NCI-H2029 (cell line): ENCODE data around the gene MAPK9.

ENCODE experiments used
- DNase-seq: peaks from one replicate; lab custom pipeline; 2025; lab: John Stamatoyannopoulos, UW

The MAPK9 gene

DNA sequence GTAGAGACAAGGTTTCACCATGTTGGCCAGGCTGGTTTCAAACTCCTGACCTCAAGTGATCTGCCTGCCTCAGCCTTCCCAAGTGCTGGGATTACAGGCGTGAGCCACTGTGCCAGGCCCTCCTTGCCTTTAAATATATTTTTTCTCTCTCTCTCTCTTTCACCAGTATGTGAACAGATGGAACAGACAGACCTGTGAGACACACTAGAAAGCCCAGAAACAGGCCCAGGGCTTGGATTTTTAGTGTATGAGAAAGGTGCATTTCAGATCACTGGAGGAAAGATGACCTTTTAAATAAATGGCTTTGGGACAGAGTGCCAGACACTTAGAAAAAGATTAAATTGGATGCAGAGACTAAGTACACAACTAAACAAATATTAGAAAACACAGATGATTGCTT lies 86.0 kb downstream of the MAPK9 start:
- DNase-seq, result no peak

DNA sequence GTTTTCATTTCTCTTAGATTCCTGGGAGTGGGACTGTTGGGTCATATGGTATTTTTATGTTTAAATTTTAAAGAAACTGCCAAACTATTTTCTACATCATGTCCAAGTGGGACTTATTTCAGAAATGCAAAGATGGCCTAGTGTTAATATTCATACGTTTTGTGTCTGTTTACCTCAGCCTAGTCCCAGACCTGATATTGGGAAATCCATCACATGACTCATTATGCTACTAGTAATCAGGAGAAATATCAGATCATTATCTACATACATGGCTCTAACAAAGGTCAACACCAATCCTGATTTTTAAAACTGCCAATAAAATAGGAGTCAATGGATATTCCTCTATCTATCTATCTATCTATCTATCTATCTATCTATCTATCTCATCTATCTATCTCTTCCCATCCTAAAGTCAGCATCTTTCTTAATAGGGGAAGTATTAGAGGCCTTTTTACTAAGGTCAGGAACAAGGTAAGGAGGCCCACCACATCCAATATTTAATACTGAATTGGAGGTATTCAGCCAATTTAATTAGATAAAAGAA lies 87.5 kb downstream of the MAPK9 start:
- no peak for DNase-seq

DNA sequence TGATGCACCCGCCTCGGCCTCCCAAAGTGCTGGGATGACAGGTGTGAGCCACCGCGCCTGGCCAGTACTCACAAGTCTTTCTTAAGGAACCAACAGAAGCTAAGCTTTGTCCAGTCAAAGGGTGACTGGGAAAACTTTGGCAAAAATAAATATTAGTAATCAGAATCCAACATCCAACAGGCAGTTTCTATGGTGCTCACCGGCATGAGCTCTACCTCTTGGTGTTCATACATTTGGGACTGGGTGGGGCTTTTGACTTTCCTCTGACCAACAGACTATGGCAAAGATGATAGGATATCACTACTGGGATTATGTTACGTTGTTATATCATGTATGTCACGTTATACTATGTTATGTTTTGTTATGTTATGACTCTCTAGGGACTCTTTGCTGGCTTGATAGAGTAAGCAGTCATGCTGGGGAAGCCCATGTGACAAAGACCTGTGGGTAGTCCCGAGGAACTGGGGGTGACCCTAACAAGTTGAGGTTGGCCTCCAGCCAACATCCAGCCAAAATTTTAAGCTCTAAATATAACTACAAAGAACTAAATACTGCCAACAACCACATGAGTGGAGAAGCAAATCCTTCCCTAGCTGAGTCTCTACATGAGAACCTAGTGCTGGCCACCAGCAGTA lies 88.8 kb downstream of the MAPK9 start:
- DNase-seq, result no peak

DNA sequence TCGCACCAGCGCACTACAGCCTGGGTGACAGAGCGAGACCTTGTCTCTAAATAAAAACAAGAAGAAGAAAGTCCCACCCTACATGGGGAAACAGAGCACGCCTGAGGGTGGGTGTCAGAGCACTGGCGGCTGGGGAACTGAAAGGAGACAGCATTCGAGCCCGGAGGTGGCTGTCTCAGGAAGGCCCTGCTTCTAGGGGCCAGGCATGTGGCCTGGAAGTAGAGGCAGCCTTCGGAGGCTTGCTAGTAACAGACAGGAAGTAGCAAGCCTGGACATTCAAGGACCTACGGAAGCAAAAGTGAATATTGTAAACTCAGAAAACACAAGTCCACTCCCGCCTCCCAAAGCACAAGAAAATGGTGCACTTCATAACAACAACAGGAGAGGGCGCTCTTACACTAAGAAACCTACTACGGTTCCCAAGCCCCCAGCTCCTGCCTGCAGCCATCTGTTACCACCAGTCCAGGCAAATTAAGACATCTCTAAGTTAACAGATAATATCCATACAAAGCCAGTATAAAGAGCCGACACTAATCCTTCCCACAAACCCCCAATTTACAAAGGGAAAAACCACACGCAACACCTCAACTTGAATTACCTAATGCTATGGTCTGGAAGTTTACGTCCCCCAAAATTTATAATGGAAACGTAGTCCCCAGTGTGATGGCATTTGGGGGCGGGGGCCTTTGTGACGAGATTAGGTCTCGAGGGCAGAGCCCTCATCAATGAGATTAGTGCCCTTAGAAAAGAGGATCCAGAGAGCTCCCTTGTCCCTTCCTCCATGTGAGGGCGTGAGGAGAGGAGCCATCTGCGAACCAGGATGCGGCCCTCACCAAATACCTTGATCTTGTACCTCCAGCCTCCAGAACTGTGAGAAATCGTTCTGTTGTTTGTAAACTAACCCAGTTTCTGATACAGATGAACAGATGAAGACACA lies 90.6 kb downstream of the MAPK9 start:
- no peak for DNase-seq

DNA sequence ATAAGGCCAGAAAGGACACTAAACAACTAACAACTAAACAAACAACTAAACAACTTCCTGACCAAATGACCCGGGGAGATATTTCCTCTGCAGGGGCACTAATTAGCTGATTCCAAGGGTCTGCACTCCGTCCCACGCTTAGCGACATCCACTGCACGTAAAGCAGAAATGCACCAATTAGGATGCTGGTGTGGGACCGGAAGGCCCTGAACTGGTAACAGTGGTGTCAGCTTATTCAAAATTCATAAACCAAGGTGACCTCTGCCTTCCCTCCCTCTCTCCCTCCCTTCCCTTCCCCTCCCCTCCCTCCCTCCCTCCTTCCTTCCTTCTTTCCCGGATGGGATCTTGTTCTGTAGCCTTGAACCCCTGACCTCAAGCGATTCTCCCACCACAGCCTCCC lies 92.5 kb downstream of the MAPK9 start:
- DNase-seq, result no peak

DNA sequence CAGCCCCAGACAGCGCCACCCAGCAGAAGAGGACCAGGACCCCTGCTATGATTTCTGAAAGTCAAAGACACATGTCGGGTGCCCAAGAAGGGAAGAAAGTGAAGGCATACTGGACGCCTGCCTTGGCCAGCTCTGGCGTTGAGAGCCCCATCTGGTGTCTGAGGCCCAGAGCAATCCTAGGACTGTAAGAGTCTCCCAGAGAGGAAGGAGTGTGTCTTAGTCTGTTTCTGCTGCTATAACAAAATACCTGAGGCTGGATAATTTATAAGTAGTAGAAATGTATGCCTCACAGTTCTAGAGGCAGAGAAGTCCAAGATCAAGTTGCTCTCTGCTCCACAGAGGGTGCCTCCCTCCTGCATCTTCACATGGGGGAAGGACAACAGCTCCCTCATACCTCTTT lies 93.7 kb downstream of the MAPK9 start:
- no peak for DNase-seq

DNA sequence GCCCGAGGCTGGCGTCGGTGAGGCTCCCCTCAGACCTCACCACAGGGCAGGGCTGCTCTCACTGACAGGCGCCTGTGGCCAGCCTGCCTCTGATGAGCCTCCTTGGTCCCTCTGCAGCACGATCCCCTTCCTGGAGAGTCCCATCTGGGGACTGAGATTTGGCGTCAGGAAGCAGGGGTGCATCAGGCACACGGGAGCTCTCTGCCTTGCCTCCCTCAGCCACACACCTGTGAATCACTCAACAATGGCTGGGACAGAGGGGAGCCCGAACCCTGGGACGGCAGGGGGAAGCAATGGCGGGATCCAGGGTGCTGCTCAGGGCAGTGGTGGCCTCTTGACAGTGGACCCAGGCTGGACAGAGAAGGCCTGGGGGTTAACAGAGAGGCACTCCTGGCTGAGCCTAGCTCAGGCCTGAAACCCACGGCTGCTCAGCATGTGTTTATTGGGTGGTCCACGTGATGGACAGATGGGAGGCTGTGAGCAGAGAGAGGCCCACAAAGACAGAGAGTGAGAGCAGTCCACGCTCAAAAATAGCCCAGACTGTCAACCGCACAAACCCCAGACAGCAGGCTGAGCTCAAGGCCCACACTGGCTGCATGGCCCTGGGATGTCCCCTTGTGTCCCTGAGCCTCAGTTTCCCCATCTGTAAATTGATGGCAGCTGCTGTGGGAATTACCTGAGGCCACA lies 94.7 kb downstream of the MAPK9 start:
- no peak for DNase-seq

DNA sequence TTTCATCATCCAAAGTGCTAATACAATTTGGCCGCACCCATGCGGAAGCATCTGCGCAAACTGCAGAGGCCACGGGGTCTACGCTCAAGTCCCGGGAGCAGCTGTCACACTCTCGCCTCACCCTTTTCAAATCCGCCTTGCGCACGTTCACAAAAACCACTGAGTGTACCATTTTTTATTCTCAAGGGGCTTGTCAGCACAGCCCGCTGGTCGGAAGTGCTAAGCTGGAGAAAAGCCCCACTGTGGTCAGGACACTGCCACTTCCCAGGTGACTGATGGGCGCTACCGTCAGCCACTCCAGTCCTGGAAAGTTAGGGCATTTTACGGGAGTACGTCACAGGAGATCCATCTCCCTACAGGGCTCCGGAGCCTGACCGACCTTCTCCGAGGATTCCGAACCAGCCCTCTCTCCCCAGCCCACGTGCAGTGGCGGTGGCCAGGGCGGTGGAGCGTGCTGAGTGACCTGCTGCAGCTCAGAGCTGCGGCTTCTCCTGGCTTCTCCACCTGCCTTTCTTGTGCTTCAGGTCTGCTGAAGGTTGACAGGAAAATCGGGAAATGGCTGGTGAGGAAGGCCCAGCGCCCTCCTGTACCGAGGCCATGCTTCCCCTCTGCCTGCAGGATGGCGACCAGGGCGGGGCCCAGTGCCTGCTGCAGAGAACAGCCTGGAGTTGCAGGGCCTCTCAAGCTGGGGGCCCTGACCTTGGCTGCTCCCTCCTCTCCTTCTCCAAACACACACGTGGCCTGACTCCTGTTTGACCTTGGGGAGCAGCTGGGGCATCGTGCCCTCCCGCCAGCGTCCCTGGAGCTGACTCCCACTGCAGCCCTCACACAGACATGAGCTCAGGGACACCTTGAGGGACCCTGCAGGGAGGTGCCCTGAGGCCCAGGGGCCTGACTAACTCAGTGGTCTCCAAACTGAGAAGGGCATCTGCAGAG lies 97.2 kb downstream of the MAPK9 start:
- DNase-seq, result no peak

DNA sequence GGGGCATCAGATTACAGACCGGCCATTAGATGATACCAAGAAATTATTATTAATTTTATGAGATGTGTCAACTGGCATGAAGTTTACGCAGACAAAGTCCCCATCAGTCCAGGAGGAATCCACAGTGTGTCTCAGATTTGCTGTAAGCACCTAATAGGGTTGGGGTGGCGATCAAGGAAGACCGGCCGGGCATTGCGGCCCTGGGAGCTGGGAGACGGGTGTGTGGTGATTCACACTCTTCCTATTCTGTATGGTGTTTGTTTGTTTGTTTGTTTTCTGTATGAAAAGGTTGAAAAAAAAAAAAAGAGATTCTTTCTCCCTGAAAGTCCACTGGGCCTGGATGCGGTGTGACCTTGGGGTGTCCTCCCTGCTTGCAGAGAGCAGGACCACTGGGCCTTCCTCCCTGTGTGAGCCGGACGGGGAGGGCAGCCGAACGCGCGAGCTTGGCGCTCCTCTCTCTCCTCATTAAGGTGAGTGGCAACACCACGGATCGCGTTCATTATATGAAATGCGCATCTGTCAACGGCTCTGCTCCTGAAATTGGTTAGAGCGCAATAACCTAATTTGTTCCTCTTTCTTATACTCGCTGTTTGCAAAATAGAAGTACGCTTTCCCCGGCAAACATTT lies 98.0 kb downstream of the MAPK9 start:
- DNase-seq, result no peak

DNA sequence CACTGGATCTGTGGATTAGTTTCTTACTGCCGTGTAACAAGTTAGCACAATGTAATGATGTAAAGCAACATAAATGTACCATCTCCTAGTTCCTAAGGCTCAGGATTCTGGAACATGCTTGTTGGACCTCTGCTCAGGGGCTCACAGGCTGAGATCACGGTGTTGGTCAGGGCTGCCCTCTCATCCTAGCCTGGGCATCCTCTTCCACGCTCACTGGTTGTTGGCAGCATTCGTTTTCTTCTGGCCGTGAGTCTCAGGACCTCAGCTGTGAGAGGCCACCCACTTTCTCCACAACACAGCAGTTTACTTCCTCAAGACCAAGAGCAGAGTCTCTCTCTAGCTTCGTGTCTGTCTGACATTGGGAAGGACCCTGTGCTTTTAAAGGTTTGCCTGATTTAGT lies 100.2 kb downstream of the MAPK9 start:
- no peak for DNase-seq

DNA sequence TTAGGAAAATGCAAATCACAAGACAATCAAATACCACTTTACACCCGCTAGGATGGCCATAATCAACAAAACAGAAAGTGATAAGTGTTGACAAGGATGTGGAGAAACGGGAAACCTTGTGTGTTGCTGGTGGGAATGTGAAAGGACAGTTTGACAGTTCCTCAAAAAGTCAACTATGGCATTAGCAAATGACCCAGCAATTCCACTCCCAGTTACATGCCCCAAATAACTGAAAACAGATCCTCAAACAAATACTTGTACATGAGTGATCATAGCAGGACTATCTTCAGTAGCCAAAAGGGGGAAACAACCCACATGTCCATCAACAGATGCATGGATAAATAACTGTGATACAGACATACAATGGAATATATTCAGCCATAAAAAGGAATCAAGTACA lies 104.1 kb downstream of the MAPK9 start:
- DNase-seq, result no peak
